ENCODE measurements around the gene ZBTB16.

ZBTB16 gene

GRCh38 chr11:114281388-114281956, 222.0 kb downstream of the ZBTB16 start:
- CTCF ChIA-PET, result interaction anchor here (1.1 to 1.5 kb wide), 2 partner anchors 20 to 483 kb away, joined by 4 to 5 read pairs; no protein-coding TSS in a partner anchor
- peak overlapping the region; percentile 88 for H3K27ac ChIP-seq
- DNase-seq (ENCODE audit: low spot score), result no peak
- POLR2A ChIA-PET (ENCODE audit: low non-redundant PET), result no interaction called here
- TF ChIP-seq, protein P1, sequence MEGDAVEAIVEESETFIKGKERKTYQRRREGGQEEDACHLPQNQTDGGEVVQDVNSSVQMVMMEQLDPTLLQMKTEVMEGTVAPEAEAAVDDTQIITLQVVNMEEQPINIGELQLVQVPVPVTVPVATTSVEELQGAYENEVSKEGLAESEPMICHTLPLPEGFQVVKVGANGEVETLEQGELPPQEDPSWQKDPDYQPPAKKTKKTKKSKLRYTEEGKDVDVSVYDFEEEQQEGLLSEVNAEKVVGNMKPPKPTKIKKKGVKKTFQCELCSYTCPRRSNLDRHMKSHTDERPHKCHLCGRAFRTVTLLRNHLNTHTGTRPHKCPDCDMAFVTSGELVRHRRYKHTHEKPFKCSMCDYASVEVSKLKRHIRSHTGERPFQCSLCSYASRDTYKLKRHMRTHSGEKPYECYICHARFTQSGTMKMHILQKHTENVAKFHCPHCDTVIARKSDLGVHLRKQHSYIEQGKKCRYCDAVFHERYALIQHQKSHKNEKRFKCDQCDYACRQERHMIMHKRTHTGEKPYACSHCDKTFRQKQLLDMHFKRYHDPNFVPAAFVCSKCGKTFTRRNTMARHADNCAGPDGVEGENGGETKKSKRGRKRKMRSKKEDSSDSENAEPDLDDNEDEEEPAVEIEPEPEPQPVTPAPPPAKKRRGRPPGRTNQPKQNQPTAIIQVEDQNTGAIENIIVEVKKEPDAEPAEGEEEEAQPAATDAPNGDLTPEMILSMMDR (conservative IDR thresholded peaks at IDR 0.05; ENCODE audit: low read depth), result no peak

DNA sequence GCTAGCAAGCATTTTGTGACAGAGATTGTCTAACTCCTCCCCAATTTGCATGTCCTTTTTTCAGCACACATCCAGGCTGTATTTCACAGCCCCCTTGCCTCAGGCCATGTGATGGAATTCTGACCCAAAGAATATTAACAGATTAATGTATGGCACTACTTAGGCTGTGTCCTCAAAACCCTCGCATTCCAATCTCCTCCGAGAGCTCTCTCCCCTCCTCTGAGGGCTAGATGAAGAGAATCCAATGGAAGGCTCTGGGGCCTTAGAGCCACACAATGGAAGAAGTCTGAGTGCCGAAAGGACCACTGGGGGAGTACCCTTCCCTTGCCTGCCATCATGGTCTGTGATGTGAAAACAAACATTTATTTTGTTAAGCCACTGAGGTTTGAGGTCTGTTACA, 223.0 kb downstream of the ZBTB16 start:
- peak overlapping the region; percentile 88; the same call in 1 of the 2 replicates for H3K27ac ChIP-seq
- POLR2A ChIA-PET (ENCODE audit: low non-redundant PET), result no interaction called here
- TF ChIP-seq, protein P1 (conservative IDR thresholded peaks at IDR 0.05; ENCODE audit: low read depth), result no peak

DNA sequence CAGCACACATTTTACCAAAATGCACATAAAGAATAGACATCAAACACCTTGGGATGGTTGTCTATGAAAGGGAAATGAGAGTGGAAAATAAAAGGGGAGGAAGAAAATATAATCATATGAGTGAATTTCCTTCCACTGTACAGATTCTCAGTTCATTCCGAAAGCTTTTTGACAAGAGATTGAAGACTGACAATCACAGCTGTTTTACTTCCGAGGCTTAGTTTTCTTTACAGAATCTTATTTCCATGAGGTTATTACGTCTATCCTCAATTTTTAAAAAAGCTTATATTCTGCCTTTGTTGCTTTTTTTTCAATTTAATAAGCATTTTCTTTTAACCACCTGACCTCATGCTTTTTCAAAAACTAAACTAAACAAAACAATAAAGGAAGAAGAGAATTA, 223.9 kb downstream of the ZBTB16 start:
- H3K27ac ChIP-seq, result no peak overlapping the region
- POLR2A ChIA-PET (ENCODE audit: low non-redundant PET), result no interaction called here
- TF ChIP-seq, protein P1 (conservative IDR thresholded peaks at IDR 0.05; ENCODE audit: low read depth), result no peak
- CTCF ChIA-PET, result no interaction called here
- DNase-seq (ENCODE audit: low spot score), result no peak

More for the DNA sequence above, 223.0 kb downstream of the ZBTB16 start:
- no peak for DNase-seq (ENCODE audit: low spot score)
- CTCF ChIA-PET, result interaction anchor here (1.5 kb wide), 1 partner anchor 21 kb away, joined by 4 read pairs; no protein-coding TSS in a partner anchor

DNA sequence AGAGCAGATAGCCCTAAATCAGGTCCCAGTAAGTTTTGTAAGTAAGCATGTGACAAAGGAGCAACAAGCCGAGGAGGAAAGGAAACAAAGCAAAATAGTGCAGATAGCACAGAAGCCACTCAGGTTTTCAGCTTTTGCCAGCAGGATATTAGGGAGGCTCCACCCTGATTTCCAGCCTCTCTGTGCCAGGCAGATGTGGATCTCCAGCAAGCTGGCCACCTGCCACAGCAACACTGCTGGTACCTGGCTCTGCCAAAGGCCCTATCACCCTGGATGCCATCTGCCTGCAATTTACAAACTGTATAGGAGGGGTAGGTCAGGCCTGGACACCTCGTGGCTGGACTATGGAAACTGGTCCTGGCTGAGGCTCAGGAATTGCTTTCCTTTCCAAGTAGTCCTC, 224.5 kb downstream of the ZBTB16 start:
- ChIA-PET POLR2A (ENCODE audit: low non-redundant PET) (no interaction called here), CTCF (interaction anchor here (0.6 to 0.7 kb wide), 2 partner anchors 455 to 1349 kb away, joined by 3 to 6 read pairs; no protein-coding TSS in a partner anchor)
- TF ChIP-seq, protein P1 (conservative IDR thresholded peaks at IDR 0.05; ENCODE audit: low read depth), result no peak
- no peak for DNase-seq (ENCODE audit: low spot score)
- peak overlapping the region; percentile 92 for H3K27ac ChIP-seq

DNA sequence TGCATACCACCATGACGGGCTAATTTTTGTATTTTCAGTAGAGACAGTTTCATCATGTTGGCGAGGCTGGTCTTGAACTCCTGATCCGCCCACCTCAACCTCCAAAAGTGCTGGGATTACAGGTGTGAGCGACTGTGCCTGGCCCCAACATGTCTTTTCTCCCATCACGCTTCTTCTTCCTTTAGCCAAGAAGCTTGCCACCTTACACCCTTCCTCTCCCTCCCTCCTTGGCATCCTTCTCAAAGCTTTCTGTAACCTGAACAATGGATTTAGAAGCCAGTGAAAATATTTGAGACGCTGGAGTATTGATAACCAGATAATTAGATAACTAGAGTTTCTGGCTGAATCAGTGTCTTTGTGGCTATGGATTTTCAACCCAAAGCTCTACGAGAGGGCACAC, 225.4 kb downstream of the ZBTB16 start:
- POLR2A ChIA-PET (ENCODE audit: low non-redundant PET), result no interaction called here
- TF ChIP-seq, protein P1 (conservative IDR thresholded peaks at IDR 0.05; ENCODE audit: low read depth), result no peak
- CTCF ChIA-PET, result interaction anchor here (0.7 kb wide), 1 partner anchor 454 kb away, joined by 6 read pairs; no protein-coding TSS in a partner anchor
- DNase-seq (ENCODE audit: low spot score), result no peak
- peak overlapping the region; percentile 92 for H3K27ac ChIP-seq

DNA sequence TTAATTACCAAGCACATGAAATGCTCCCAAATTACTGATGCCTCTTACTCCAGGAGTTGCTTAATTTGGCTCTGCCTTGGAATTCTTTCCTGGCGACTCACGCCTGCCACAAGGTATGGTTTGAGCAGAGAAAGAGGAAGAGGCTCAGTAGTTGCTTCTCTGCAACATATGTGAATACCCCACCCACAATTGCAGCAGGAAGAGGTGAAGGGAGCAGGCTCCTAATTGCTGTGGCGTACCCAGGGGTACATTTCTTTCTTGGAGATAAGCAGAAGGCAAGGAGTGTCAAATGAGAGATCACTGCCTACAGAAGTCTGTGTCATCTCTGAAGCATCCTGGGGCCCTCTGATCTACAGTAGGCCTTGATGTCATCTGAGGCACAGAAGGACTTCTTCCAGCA, 226.1 kb downstream of the ZBTB16 start:
- CTCF ChIA-PET, result interaction anchor here (0.6 kb wide), 1 partner anchor 49 kb away, joined by 3 read pairs; no protein-coding TSS in a partner anchor
- peak; percentile 38 for DNase-seq (ENCODE audit: low spot score)

More for the DNA sequence above, 226.1 kb downstream of the ZBTB16 start:
- POLR2A ChIA-PET (ENCODE audit: low non-redundant PET), result no interaction called here
- TF ChIP-seq, protein P1 (conservative IDR thresholded peaks at IDR 0.05; ENCODE audit: low read depth), result no peak
- H3K27ac ChIP-seq, result peak overlapping the region; percentile 92
